Breast epithelium (tissue), 3 donors: ENCODE results near the gene SCN5A.

Experiments
- POLR2A ChIP-seq: fragments of 450-650 bp; IDR thresholded peaks from one replicate; pipeline ENCODE4 v1.6.1; 2016; ENCODE audit warnings: antibody characterized with exemption, mild to moderate bottlenecking, moderate library complexity
- POLR2AphosphoS5 ChIP-seq, 3 donors: sonication (generic); formaldehyde crosslinking; IDR thresholded peaks; one replicate each; pipeline ENCODE4 v1.6.1; 2017; ENCODE audit warnings: antibody characterized with exemption in 3 of 3
- TF ChIP-seq, protein P1 (sequence below), 3 donors: fragments of 450-650 bp; IDR thresholded peaks; one replicate each; pipeline ENCODE4 v1.5.1; 2016 to 2017; ENCODE audit warnings: antibody characterized with exemption in 3 of 3, mild to moderate bottlenecking in 3 of 3, moderate library complexity in 3 of 3

DNA sequence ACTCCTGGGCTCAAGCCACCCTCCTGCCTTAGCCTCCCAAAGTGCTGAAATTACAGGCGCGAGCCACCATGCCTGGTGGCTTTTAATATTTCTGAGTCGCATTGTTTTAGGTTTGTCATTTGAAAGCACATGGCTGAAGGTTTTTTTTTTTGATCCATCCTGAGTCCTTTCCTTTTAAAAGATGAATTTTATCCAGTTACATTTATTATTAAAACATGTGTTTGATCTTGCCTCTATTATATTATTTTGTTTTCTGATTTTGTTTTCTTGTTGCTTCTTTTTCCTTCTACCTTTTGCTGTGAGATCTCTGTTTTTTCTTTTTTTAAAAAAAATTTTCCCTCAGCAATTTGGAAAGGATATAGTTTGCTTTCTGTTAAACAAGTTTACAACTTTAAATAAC, 76.4 kb downstream of the SCN5A start:
- TF ChIP-seq, protein P1, sequence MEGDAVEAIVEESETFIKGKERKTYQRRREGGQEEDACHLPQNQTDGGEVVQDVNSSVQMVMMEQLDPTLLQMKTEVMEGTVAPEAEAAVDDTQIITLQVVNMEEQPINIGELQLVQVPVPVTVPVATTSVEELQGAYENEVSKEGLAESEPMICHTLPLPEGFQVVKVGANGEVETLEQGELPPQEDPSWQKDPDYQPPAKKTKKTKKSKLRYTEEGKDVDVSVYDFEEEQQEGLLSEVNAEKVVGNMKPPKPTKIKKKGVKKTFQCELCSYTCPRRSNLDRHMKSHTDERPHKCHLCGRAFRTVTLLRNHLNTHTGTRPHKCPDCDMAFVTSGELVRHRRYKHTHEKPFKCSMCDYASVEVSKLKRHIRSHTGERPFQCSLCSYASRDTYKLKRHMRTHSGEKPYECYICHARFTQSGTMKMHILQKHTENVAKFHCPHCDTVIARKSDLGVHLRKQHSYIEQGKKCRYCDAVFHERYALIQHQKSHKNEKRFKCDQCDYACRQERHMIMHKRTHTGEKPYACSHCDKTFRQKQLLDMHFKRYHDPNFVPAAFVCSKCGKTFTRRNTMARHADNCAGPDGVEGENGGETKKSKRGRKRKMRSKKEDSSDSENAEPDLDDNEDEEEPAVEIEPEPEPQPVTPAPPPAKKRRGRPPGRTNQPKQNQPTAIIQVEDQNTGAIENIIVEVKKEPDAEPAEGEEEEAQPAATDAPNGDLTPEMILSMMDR (IDR thresholded peaks at IDR 0.05): no peak
- TF ChIP-seq POLR2A (no peak), POLR2AphosphoS5 (IDR thresholded peaks at IDR 0.05) (no peak)
